ENCODE data around the gene PRKCE.

DNA sequence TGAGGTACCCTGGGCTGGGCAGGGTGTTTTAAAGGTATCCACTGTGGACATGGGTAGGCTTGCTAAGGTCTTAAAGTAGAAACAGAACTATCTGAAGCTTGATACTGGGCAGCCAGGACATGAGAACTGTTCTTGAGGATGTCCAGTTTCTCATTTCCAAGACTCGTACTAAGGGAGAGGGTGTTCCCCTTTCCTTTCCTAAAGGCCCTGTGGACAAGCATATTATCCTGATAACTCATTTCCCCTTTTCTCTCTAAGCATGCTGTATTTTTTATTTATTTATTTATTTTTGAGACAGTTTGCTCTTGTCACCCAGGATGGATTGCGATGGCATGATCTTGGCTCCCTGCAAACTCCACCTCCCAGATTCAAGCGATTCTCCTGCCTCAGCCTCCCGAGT lies 273.6 kb downstream of the PRKCE start:
- TF ChIP-seq, protein P1, sequence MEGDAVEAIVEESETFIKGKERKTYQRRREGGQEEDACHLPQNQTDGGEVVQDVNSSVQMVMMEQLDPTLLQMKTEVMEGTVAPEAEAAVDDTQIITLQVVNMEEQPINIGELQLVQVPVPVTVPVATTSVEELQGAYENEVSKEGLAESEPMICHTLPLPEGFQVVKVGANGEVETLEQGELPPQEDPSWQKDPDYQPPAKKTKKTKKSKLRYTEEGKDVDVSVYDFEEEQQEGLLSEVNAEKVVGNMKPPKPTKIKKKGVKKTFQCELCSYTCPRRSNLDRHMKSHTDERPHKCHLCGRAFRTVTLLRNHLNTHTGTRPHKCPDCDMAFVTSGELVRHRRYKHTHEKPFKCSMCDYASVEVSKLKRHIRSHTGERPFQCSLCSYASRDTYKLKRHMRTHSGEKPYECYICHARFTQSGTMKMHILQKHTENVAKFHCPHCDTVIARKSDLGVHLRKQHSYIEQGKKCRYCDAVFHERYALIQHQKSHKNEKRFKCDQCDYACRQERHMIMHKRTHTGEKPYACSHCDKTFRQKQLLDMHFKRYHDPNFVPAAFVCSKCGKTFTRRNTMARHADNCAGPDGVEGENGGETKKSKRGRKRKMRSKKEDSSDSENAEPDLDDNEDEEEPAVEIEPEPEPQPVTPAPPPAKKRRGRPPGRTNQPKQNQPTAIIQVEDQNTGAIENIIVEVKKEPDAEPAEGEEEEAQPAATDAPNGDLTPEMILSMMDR (conservative IDR thresholded peaks at IDR 0.05; ENCODE audit: low read depth, low read length) = no peak
- TF ChIP-seq EZH2 (IDR thresholded peaks at IDR 0.05; ENCODE audit: borderline replicate concordance, low read depth, low read length, poor library complexity, severe bottlenecking) = no peak
